Coronary artery (tissue), 2 donors: ENCODE results near the gene GRB10.
"Not testable (repeated sequence)": the region's sequence is repeated elsewhere in the genome, so short reads cannot be mapped to it uniquely, and the experiment has no call there.

Experiments used
- DNase-seq: peaks from one replicate; pipeline ENCODE4 v3.0.0-alpha.2; 2017; ENCODE audit warnings: low spot score
- H3K27ac ChIP-seq, 2 donors: fragments of 200-600 bp; sonication (generic); one replicate each; pipeline ENCODE4 v1.5.1; 2016 to 2019
- H3K4me3 ChIP-seq: fragments of 200-600 bp; sonication (generic); 2 replicates; pipeline ENCODE4 v1.5.1; 2016; ENCODE audit warnings: mild to moderate bottlenecking, moderate library complexity
- TF ChIP-seq, protein P1 (sequence below): fragments of 200-600 bp; sonication (generic); IDR thresholded peaks from one replicate; pipeline ENCODE4 v1.5.1; 2019; ENCODE audit warnings: antibody characterized with exemption

The GRB10 gene

DNA sequence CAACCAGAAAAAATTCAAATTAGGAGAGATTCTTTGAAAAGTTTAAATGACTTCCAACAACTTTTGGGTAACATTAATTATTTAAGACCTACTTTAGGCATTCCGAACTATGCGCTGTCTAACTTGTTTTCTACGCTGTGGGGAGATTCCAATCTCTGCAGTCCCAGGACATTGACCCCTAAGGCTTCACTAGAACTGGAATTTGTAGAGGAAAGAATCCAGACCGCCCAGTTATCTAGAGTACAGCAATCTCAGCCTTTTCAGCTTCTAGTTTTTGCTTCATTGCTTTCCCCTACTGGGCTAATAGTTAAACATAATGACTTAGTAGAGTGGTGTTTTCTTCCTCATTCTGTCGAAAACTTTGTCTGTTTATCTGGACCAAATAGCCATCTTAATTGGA lies 202.6 kb downstream of the GRB10 start:
- Histone ChIP-seq H3K27ac (no peak overlapping the region), H3K4me3 (no peak overlapping the region)
- no peak for DNase-seq
- TF ChIP-seq, protein P1, sequence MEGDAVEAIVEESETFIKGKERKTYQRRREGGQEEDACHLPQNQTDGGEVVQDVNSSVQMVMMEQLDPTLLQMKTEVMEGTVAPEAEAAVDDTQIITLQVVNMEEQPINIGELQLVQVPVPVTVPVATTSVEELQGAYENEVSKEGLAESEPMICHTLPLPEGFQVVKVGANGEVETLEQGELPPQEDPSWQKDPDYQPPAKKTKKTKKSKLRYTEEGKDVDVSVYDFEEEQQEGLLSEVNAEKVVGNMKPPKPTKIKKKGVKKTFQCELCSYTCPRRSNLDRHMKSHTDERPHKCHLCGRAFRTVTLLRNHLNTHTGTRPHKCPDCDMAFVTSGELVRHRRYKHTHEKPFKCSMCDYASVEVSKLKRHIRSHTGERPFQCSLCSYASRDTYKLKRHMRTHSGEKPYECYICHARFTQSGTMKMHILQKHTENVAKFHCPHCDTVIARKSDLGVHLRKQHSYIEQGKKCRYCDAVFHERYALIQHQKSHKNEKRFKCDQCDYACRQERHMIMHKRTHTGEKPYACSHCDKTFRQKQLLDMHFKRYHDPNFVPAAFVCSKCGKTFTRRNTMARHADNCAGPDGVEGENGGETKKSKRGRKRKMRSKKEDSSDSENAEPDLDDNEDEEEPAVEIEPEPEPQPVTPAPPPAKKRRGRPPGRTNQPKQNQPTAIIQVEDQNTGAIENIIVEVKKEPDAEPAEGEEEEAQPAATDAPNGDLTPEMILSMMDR = no peak

DNA sequence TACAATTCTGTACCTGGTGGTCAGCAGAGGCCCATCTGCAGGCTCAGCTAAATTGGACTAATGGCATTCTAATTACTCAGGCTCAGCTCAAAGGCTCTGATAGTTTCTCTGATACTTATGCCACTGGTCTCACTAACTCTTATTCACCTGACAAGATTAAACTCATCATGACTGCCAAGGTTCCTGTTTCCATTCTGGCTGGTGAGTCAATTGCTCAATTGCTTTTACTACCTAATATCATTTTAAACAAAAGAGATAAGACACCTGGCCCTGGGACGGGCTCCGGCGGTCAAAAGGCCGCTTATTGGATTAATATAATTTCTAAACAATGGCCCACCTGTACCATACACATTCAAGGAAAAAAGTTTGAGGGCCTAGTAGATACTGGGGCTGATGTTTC lies 204.6 kb downstream of the GRB10 start:
- H3K4me3 ChIP-seq, H3K27ac ChIP-seq, DNase-seq: not testable (repeated sequence)

DNA sequence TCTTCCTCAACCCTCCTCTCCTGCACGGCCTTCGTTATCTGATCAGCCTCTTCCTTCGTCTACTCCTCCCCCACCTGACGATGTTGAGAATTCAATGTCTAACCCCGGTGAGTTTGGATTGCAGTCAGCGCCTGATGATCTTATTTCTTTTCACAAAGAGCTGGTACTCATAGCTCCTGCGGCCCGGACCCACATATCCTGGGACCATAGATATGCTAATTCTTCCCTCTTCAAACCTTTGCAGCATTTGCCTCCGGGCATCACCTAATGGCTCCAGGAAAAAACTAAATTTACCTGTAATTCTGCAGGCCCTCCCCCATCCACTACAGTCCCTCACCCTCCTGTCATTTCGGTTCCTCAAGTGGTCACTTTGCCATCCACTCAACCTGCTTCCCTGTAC lies 205.1 kb downstream of the GRB10 start:
- Histone ChIP-seq H3K4me3 (no peak overlapping the region), H3K27ac (no peak overlapping the region)
- no peak for DNase-seq
- TF ChIP-seq, protein P1 = no peak

DNA sequence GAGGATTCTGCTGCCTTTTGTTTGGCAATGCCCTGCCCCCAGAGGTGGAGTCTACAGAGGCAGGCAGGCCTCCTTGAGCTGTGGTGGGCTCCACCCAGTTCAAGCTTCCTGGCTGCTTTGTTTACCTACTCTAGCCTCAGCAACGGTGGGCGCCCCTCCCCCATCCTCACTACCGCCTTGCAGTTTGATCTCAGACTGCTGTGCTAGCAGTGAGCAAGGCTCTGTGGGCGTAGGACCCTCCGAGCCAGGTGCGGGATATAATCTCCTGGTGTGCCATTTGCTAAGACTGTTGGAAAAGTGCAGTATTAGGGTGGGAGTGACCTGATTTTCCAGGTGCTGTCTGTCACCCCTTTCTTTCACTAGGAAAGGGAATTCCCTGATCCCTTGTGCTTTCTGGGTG lies 206.3 kb downstream of the GRB10 start:
- not testable (repeated sequence) for H3K4me3 ChIP-seq, H3K27ac ChIP-seq, DNase-seq

DNA sequence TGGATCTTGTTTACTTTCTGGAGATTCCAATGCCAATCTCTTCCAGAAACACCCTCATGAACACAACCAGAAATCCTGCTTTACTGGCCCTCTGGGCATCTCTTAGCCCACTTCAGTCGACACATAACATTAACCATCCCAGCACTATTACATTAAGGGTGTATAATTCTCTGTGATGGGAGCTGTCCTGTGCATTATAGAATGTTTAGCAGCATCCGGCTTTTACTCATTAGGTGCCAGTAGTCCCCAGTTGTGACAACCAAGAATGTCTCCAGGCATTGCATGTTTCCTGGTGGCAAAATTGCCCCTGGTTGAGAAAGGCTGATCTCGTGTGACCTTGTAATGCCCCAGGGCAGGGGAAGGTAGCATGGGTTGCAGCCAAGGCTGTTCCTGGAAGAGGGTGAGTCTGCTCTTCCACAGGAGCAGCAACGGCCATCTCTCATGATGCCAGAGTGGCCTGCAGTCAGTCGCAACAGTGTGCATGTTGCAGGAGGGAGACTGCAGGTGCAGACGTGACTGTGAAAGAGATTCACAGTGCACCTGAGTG lies 214.9 kb downstream of the GRB10 start:
- TF ChIP-seq, protein P1 = no peak
- no peak for DNase-seq
- H3K4me3 ChIP-seq = no peak overlapping the region
- H3K27ac ChIP-seq = no peak overlapping the region

DNA sequence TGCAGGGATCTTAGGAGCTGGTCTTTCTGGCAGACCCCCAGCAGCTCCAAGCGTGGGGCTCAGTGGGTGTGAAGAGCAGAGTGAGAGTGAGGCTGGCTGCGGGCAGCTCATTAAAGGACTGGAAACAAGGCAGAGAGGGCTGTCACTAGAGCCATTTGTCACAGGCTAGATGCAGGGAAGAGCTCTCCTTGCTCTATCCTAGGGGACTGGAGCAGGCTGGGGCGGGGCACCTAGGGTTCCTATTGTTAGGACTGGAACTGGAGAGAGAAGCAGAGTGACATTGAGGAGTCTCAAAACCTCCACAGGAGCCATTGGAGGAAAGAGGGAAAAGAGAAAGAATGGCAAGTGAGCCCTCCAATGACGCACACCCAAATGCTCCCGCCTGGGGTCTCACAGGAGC lies 216.7 kb downstream of the GRB10 start:
- Histone ChIP-seq H3K4me3 (no peak overlapping the region), H3K27ac (no peak overlapping the region)
- TF ChIP-seq, protein P1 = no peak
- no peak for DNase-seq

DNA sequence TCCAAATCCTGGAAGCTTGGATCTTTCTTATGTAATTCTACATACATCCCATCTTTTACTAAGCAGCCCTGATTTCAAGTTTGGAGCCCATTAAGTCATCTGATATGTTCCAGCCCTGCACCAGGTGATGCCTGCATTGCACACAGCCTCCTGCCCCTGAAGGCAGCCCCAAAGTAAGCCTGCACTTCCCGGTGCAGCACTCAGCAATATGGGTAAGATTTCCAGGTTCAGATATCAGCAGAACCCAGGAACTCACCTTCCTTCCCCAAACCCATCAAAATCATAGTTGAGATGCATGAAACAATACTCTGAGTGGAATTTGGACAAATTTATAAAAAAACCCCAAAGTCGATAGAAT lies 217.2 kb downstream of the GRB10 start:
- no peak for DNase-seq
- TF ChIP-seq, protein P1 = no peak
- Histone ChIP-seq H3K27ac (no peak overlapping the region), H3K4me3 (no peak overlapping the region)

DNA sequence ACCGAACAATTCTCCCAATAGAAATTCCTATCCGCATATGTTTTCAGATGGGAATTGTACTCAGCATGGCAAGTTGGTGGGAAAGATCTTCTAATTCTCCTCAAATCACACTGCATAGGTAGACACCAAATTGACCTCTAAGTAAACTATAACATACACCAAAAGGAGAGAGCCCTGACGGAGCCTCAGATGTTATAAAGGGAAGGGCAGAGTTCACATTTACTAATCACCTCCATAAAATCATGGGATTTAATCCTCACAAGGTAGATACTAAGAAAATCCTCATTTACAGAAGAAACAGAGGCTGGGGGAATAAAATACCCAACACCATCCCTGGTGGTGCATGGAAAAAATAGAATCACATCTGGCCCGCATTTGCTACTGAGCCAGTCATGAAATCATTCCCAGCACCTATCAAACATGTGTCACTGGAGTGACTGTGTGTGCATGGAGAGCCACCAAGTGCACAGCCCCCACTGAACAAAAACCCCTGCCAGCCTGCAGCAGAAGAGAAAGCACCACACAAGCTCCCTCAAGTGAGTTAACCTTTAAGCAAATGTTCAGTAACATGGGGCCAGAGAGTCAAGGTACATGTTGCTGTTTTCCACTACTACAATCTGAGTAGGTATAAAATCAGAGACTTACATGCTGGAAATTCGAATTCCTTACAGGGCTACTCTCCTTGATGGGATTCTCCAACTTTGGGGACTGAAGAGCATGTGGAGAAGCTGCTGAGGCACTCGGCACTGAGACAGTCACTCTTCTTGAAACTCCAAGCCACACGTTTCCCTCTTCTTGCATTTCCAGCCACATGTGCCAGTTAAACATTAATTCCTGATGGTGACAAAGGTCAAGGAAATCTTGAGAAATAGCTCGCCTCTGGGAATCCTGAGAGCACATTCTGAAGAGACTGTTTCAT lies 217.8 kb downstream of the GRB10 start, which contains the start of gene DDC:
Gene DDC, minus strand, starts transcription at position 766 of the 919 bp plus-strand sequence. CDS start 21,320 bp downstream, outside the sequence.
- Histone ChIP-seq H3K4me3 (no peak within 1 kb of the TSS), H3K27ac (no peak within 1 kb of the TSS)
- DNase-seq = no peak
- TF ChIP-seq, protein P1 = no peak
